HG02571 (cell line): ENCODE results near the gene TAPT1.

Source experiments
- ATAC-seq: cut with Tn5 transposase; IDR thresholded peaks from one replicate; pipeline ENCODE4 v1.9.1; 2021; ENCODE audit warnings: mild to moderate bottlenecking, moderate library complexity; ENCODE audit not compliant: unreplicated experiment

The TAPT1 gene

DNA sequence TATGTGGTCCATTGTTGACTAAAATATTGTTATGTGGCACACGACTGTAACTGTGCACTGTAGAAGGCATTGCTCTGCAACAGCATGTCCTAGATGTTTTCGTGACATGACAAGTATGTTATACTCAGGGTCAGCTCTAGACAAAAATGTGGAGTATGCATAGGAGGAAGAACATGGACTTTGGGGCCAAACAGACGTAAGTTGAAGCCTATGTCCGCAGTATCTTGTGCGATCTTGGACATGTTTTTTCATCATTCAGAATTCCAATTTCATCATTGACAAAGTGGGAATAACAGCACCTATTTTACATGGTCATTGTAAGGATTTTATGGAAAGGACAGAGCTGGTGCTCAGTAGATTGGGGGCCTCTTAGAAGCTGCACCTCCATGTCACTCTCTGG lies 114.7 kb downstream of the TAPT1 start:
- no peak for ATAC-seq

DNA sequence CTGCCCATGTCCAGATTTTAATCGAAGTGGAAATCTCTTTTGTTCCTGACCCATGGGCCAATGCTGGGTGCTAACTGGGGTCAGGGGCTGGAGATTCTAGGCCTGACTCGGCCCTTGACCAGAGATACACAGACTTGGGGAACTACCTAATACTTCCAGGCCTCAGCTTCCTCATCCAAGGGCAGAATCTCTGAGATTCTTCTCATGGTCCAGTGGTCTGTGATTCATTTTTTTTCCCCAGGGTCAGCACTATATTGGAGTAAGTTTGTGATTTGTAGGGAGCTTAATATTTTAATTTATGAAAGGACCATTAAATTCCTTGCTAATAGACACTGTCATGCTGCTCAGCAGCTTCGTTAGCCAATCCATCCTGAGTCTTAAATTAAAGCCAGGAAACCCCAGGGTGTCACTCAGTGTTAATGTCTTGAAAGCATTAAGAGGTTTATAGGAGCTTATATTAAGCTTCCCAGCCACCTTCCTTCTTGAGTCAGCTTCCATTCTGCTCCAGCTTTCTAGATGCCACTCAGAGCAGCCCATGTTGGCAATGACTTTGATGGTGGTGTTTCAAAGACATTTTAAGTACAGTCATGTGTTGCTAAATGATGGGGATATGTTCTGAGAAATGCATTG lies 115.5 kb downstream of the TAPT1 start:
- ATAC-seq: no peak
